Endothelial cell of umbilical vein (primary cell): ENCODE results near the gene TNFRSF1A.

Experiments
- CTCF ChIP-seq, 2 donors: IDR thresholded peaks; 1 replicate in 1 of 2; 2 replicates in 1 of 2; pipeline ENCODE4 v1.5.1; 2011; ENCODE audit warnings: low read length in 2 of 2, mild to moderate bottlenecking in 2 of 2, moderate library complexity in 2 of 2, control low read depth in 1 of 2, inconsistent platforms in 1 of 2, low read depth in 1 of 2; ENCODE audit not compliant: insufficient read depth in 1 of 2; ENCODE audit errors: extremely low read depth in 1 of 2
- EZH2 ChIP-seq: IDR thresholded peaks from 2 replicates; pipeline ENCODE4 v1.6.1; 2012; ENCODE audit warnings: borderline replicate concordance, low read depth, mild to moderate bottlenecking, moderate library complexity, low read length, inconsistent platforms; ENCODE audit not compliant: severe bottlenecking
- FOS ChIP-seq: IDR thresholded peaks from 2 replicates; pipeline ENCODE4 v1.6.1; 2011; ENCODE audit warnings: mild to moderate bottlenecking, low read length, moderate library complexity, borderline replicate concordance; ENCODE audit not compliant: insufficient read depth
- GATA2 ChIP-seq: IDR thresholded peaks from 2 replicates; pipeline ENCODE4 v1.7.0; 2011; ENCODE audit warnings: low read depth, mild to moderate bottlenecking, moderate library complexity, mixed read lengths, low read length; ENCODE audit not compliant: insufficient read length, insufficient read depth
- JUN ChIP-seq: IDR thresholded peaks from 2 replicates; pipeline ENCODE4 v1.6.1; 2011; ENCODE audit warnings: borderline replicate concordance, low read depth; ENCODE audit not compliant: insufficient read length, insufficient read depth
- POLR2A ChIP-seq: IDR thresholded peaks from 2 replicates; pipeline ENCODE4 v1.6.1; 2012; ENCODE audit warnings: low read depth, mild to moderate bottlenecking, control low read depth, low read length
- POLR2AphosphoS5 ChIP-seq: IDR thresholded peaks from 2 replicates; pipeline ENCODE4 v1.6.1; 2012; ENCODE audit warnings: low read depth, mild to moderate bottlenecking, control low read depth, low read length, moderate library complexity; ENCODE audit not compliant: insufficient read depth
- TF ChIP-seq, protein P1 (sequence below): IDR thresholded peaks from 2 replicates; pipeline ENCODE4 v1.6.1; 2011; ENCODE audit not compliant: insufficient read depth, insufficient read length

DNA sequence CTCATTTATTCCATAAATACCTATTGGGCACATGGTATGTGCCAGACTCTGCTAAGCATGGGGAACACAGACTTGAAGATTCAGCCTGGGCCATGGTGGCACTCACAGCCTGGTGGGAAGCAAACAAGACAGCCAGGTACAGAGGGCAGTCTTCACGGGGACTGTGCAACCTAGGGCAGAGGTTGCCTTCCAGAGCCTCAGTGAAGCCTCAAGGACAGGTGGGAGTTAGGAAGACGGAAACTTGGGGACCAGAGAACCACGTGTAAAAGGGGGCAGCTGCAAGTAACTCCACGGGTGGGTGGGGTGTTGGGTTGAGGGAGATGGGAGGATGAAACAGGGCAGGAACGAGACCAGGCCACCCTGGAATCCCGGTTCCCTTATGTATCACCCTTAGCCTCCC is 41.1 kb upstream of the TNFRSF1A start:
- TF ChIP-seq CTCF (IDR thresholded peaks at IDR 0.05; ENCODE audit: extremely low read depth in 1 of 2, insufficient read depth in 1 of 2, low read depth in 1 of 2, low read length in 2 of 2) (no peak), POLR2A (no peak), JUN (no peak), POLR2AphosphoS5 (no peak), GATA2 (no peak), EZH2 (no peak), FOS (no peak)
- TF ChIP-seq, protein P1, sequence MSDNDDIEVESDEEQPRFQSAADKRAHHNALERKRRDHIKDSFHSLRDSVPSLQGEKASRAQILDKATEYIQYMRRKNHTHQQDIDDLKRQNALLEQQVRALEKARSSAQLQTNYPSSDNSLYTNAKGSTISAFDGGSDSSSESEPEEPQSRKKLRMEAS: no peak
